A549 (cell line): ENCODE results near the gene DSCAM. TPM values are rescaled to one million over a fixed set of nuclear protein-coding genes. Genes with fewer than 3 reads are reported as not detected.

ENCODE experiments used
- ATAC-seq, 2 experiments: fragments of 200-7000 bp in 1 of 2; fragments of >200 bp in 1 of 2; cut with Nextera tagmentation in 1 of 2; cut with Tn5 transposase in 1 of 2; 3 replicates each; pipeline versions ENCODE4 v1.8.0 to v1.9.1; 2018 to 2020; ENCODE audit warnings: mild to moderate bottlenecking in 1 of 2, moderate library complexity in 1 of 2
- CTCF ChIA-PET: fragments of 300-600 bp; sonication (Branson Sonifier 250); formaldehyde crosslinking; extraction: SDS; loops from one replicate; lab custom pipeline; 2021; ENCODE audit warnings: antibody characterized with exemption, inconsistent platforms; lab: Yijun Ruan, JAX
- POLR2A ChIA-PET: fragments of 350-600 bp; formaldehyde crosslinking; extraction: SDS; loops from one replicate; lab custom pipeline; 2021; ENCODE audit warnings: antibody characterized with exemption, inconsistent platforms; lab: Yijun Ruan, JAX
- DNase-seq, 2 experiments: peaks; one replicate each; pipeline versions ENCODE4 v3.0.0 to v3.0.0-alpha.2; 2011 to 2016; ENCODE audit warnings: low read depth in 1 of 2, low spot score in 1 of 2
- FAIRE-seq: peaks from 2 replicates; lab custom pipeline; 2011; peaks lifted over from hg19 to GRCh38; lab: Jason Lieb, UNC
- H3K27ac ChIP-seq, 2 experiments: fragments of >200 bp; sonication (Bioruptor Twin); formaldehyde crosslinking; 3 replicates each; pipeline ENCODE4 v1.5.1; 2016 to 2017
- H3K4me1 ChIP-seq: fragments of >200 bp; sonication (Bioruptor Twin); formaldehyde crosslinking; 3 replicates; pipeline ENCODE4 v1.6.1; 2016
- H3K4me2 ChIP-seq: fragments of >200 bp; sonication (Bioruptor Twin); formaldehyde crosslinking; 3 replicates; pipeline ENCODE4 v1.6.1; 2016
- H3K4me3 ChIP-seq: fragments of >200 bp; sonication (Bioruptor Twin); formaldehyde crosslinking; 3 replicates; pipeline ENCODE4 v1.5.1; 2016
- H3K9me3 ChIP-seq: fragments of >200 bp; sonication (Bioruptor Twin); formaldehyde crosslinking; 3 replicates; pipeline ENCODE4 v1.6.1; 2016
- ATOH8 ChIP-seq: fragments of 250-450 bp; sonication (Bioruptor Pico); IDR thresholded peaks from 2 replicates; pipeline ENCODE4 v1.5.0; 2020; ENCODE audit warnings: low read depth, mild to moderate bottlenecking, moderate library complexity
- CEBPB ChIP-seq, 2 experiments: fragments of >200 bp in 1 of 2; sonication (Bioruptor Twin) in 1 of 2; formaldehyde crosslinking in 1 of 2; IDR thresholded peaks; 2 replicates each; pipeline ENCODE4 v1.6.1; 2012 to 2016
- EHMT2 ChIP-seq: fragments of 200-600 bp; sonication (generic); IDR thresholded peaks from 2 replicates; pipeline ENCODE4 v1.6.1; 2016; ENCODE audit warnings: antibody characterized with exemption, low read depth, mild to moderate bottlenecking, moderate library complexity
- EP300 ChIP-seq, 2 experiments: fragments of >200 bp; sonication (Bioruptor Twin); formaldehyde crosslinking; IDR thresholded peaks; 2 replicates in 1 of 2; 3 replicates in 1 of 2; pipeline ENCODE4 v1.6.1; 2016 to 2017
- ESRRA ChIP-seq: fragments of 150-350 bp; IDR thresholded peaks from 2 replicates; pipeline ENCODE4 v1.6.1; 2014; ENCODE audit warnings: mild to moderate bottlenecking, low read length, borderline replicate concordance
- FOSB ChIP-seq: fragments of 250-450 bp; sonication (Bioruptor Pico); IDR thresholded peaks from 2 replicates; pipeline ENCODE4 v1.5.0; 2020; ENCODE audit warnings: mild to moderate bottlenecking, moderate library complexity
- FOSL2 ChIP-seq, 2 experiments: fragments of 450-650 bp in 1 of 2; fragments of >200 bp in 1 of 2; sonication (Bioruptor Twin) in 1 of 2; formaldehyde crosslinking; IDR thresholded peaks; 2 replicates each; pipeline versions ENCODE4 v1.5.0 to v1.6.1; 2016 to 2020; ENCODE audit warnings: mild to moderate bottlenecking in 1 of 2, moderate library complexity in 1 of 2
- GATA3 ChIP-seq: IDR thresholded peaks from 2 replicates; pipeline ENCODE4 v1.6.1; 2012; ENCODE audit warnings: borderline replicate concordance
- HOXB13 ChIP-seq: fragments of 250-450 bp; sonication (Bioruptor Pico); IDR thresholded peaks from 2 replicates; pipeline ENCODE4 v1.5.0; 2020; ENCODE audit warnings: low read depth, mild to moderate bottlenecking, moderate library complexity
- KDM5A ChIP-seq: fragments of 200-600 bp; sonication (generic); IDR thresholded peaks from 2 replicates; pipeline ENCODE4 v1.6.1; 2016; ENCODE audit warnings: antibody characterized with exemption, mild to moderate bottlenecking
- MYC ChIP-seq: IDR thresholded peaks from 2 replicates; pipeline ENCODE4 v1.6.1; 2012; ENCODE audit warnings: mild to moderate bottlenecking, inconsistent platforms, low read length, improper control_type of control experiment, borderline replicate concordance
- NFE2L2 ChIP-seq: fragments of 150-350 bp; conservative IDR thresholded peaks from 2 replicates; pipeline ENCODE4 v1.6.1; 2014; ENCODE audit warnings: low read length
- NPAS2 ChIP-seq: fragments of 250-450 bp; sonication (Bioruptor Pico); IDR thresholded peaks from 2 replicates; pipeline ENCODE4 v1.8.0; 2022; ENCODE audit warnings: mild to moderate bottlenecking, moderate library complexity, borderline replicate concordance
- POLR2AphosphoS2 ChIP-seq: conservative IDR thresholded peaks from 2 replicates; pipeline ENCODE4 v1.6.1; 2012; ENCODE audit warnings: low read length, improper control_type of control experiment, inconsistent platforms
- RAD21 ChIP-seq, 2 experiments: fragments of >200 bp in 1 of 2; sonication (Bioruptor Twin) in 1 of 2; formaldehyde crosslinking in 1 of 2; IDR thresholded peaks in 1 of 2; conservative IDR thresholded peaks in 1 of 2; 2 replicates in 1 of 2; 3 replicates in 1 of 2; pipeline ENCODE4 v1.6.1; 2012 to 2018; ENCODE audit warnings: inconsistent platforms in 1 of 2
- RARB ChIP-seq: fragments of 250-450 bp; sonication (Bioruptor Pico); IDR thresholded peaks from 2 replicates; pipeline ENCODE4 v1.8.0; 2021; ENCODE audit warnings: mild to moderate bottlenecking, moderate library complexity
- RCOR1 ChIP-seq: fragments of 150-350 bp; IDR thresholded peaks from 2 replicates; pipeline ENCODE4 v1.6.1; 2014; ENCODE audit warnings: antibody characterized with exemption, low read length, low read depth
- RFX5 ChIP-seq: fragments of 450-650 bp; IDR thresholded peaks from 2 replicates; pipeline ENCODE4 v1.7.1; 2014; ENCODE audit warnings: antibody characterized with exemption, mild to moderate bottlenecking, moderate library complexity
- RNF2 ChIP-seq: fragments of 200-600 bp; sonication (generic); IDR thresholded peaks from 2 replicates; pipeline ENCODE4 v1.6.1; 2016; ENCODE audit warnings: low read depth, mild to moderate bottlenecking, antibody characterized with exemption, moderate library complexity, borderline replicate concordance
- SMC3 ChIP-seq: fragments of >200 bp; sonication (Bioruptor Twin); formaldehyde crosslinking; IDR thresholded peaks from 3 replicates; pipeline ENCODE4 v1.6.1; 2018; ENCODE audit warnings: inconsistent platforms
- TP53 ChIP-seq: fragments of 250-450 bp; sonication (Bioruptor Pico); IDR thresholded peaks from 2 replicates; pipeline ENCODE4 v1.5.0; 2021; ENCODE audit warnings: mild to moderate bottlenecking, moderate library complexity
- USF2 ChIP-seq: fragments of 450-650 bp; IDR thresholded peaks from 2 replicates; pipeline ENCODE4 v1.6.1; 2014; ENCODE audit warnings: antibody characterized with exemption
- ZC3H11A ChIP-seq: fragments of 450-650 bp; IDR thresholded peaks from 2 replicates; pipeline ENCODE4 v1.6.1; 2014; ENCODE audit warnings: antibody characterized with exemption, mild to moderate bottlenecking
- ZSCAN20 ChIP-seq: fragments of 250-450 bp; sonication (Bioruptor Pico); IDR thresholded peaks from 2 replicates; pipeline ENCODE4 v1.8.0; 2022; ENCODE audit warnings: mild to moderate bottlenecking, moderate library complexity
- WGBS: methylation state at CpG from one replicate; pipeline ENCODE4 v1.1.6; 2017; ENCODE audit errors: missing lambda C conversion rate; 5-methylcytosine and 5-hydroxymethylcytosine counted together
- polyA plus RNA-seq, 4 experiments: library from polyadenylated mRNA; depleted of rRNA in 3 of 4; stranded (reverse); fragments of >200 nt; fragmentation: RNase III in 1 of 4; extraction: RNeasy Plus Mini Kit Qiagen cat#74134 plus additional on column Dnase treatment in 1 of 4; gene quantifications; 2 replicates in 3 of 4; 3 replicates in 1 of 4; pipeline ENCODE4 v1.2.3, GENCODE V29; 2011 to 2017
- TF ChIP-seq, protein P1 (sequence below): fragments of 250-450 bp; sonication (Bioruptor Pico); IDR thresholded peaks from 2 replicates; pipeline ENCODE4 v1.5.0; 2021; ENCODE audit warnings: mild to moderate bottlenecking, moderate library complexity, borderline replicate concordance
- TF ChIP-seq, protein P2 (sequence below): fragments of 200-600 bp; sonication (generic); IDR thresholded peaks from 2 replicates; pipeline ENCODE4 v1.6.1; 2016; ENCODE audit warnings: antibody characterized with exemption, mild to moderate bottlenecking, moderate library complexity

Gene DSCAM
- polyA plus RNA-seq, 2 of the 4 experiments (the other 2 are of a cell fraction), result not detected

GRCh38 chr21:40605094-40605493 is 241.9 kb downstream of the DSCAM start:
- Histone ChIP-seq H3K4me3 (no peak overlapping the region), H3K9me3 (no peaks in the 10 kb centered on the region), H3K4me2 (no peak overlapping the region), H3K27ac (no peak overlapping the region), H3K4me1 (no peaks in the 10 kb centered on the region)
- TF ChIP-seq HOXB13, result no peak
- no peak for TF ChIP-seq RCOR1
- no peak for TF ChIP-seq POLR2AphosphoS2
- no peak for TF ChIP-seq NFE2L2
- no peak for TF ChIP-seq GATA3
- no peak for TF ChIP-seq EHMT2
- no peak for TF ChIP-seq ESRRA
- TF ChIP-seq, protein P1, sequence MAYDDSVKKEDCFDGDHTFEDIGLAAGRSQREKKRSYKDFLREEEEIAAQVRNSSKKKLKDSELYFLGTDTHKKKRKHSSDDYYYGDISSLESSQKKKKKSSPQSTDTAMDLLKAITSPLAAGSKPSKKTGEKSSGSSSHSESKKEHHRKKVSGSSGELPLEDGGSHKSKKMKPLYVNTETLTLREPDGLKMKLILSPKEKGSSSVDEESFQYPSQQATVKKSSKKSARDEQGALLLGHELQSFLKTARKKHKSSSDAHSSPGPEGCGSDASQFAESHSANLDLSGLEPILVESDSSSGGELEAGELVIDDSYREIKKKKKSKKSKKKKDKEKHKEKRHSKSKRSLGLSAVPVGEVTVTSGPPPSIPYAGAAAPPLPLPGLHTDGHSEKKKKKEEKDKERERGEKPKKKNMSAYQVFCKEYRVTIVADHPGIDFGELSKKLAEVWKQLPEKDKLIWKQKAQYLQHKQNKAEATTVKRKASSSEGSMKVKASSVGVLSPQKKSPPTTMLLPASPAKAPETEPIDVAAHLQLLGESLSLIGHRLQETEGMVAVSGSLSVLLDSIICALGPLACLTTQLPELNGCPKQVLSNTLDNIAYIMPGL (CRISPR knock-in tag), result no peak
- TF ChIP-seq RFX5, result no peak
- POLR2A ChIA-PET, result no interaction called here
- no peak for DNase-seq
- FAIRE-seq, result no peak
- ATAC-seq, result no peak
- 55% methylated on average over 4 of the region's 4 CpGs for WGBS
- CTCF ChIA-PET, result interaction anchor here (0.7 kb wide), 1 partner anchor 46 kb away, joined by 3 read pairs; no protein-coding TSS in a partner anchor

DNA sequence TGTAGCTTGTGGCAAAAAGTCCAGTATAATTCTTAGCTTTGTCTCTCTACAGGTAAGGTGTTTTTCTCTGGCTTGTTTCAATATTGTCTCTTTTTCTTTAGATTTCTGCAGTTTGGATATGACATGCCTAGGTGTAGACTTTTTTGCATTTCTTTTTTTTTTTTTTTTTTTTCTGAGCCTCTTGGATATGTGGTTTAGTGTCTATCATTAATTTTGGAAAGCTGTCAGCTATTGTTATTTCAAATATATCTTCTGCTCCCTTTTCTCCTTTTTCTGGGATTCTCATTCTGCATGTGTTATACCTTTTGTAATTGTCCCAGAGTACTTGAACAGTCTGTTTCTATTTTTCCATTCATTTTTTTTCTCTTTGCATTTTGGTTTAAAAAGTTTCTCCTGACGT is 243.2 kb downstream of the DSCAM start:
- FAIRE-seq (no peak), DNase-seq (no peak), ATAC-seq (no peak)
- no peak overlapping the region for H3K27ac ChIP-seq
- no peaks in the 10 kb centered on the region for H3K9me3 ChIP-seq
- H3K4me1 ChIP-seq, result no peaks in the 10 kb centered on the region
- WGBS, result 0% methylated on average over 1 of the region's 1 CpG
- ChIA-PET CTCF (no interaction called here), POLR2A (no interaction called here)
- TF ChIP-seq NFE2L2 (no peak), NPAS2 (no peak), RNF2 (no peak), CEBPB (IDR thresholded peaks at IDR 0.05) (no peak), FOSL2 (IDR thresholded peaks at IDR 0.05) (no peak), FOSL2 (CRISPR knock-in tag; IDR thresholded peaks at IDR 0.05) (no peak), HOXB13 (no peak), GATA3 (no peak), EP300 (IDR thresholded peaks at IDR 0.05) (no peak), ZC3H11A (no peak), FOSB (CRISPR knock-in tag) (no peak), TP53 (CRISPR knock-in tag) (no peak), ZSCAN20 (CRISPR knock-in tag) (no peak), SMC3 (no peak), RAD21 (conservative IDR thresholded peaks at IDR 0.05 in 1 of 2, IDR thresholded peaks at IDR 0.05 in 1 of 2) (no peak), MYC (no peak), RARB (CRISPR knock-in tag) (no peak)
- TF ChIP-seq, protein P1 (CRISPR knock-in tag), result no peak
- no peak overlapping the region for H3K4me2 ChIP-seq
- no peak overlapping the region for H3K4me3 ChIP-seq

GRCh38 chr21:40602080-40602479 is 244.9 kb downstream of the DSCAM start:
- 42% methylated on average over 4 of the region's 4 CpGs for WGBS
- no peak overlapping the region for H3K27ac ChIP-seq
- no peaks in the 10 kb centered on the region for H3K4me1 ChIP-seq
- H3K4me3 ChIP-seq, result no peak overlapping the region
- CTCF ChIA-PET, result interaction anchor here (0.7 kb wide), 1 partner anchor 500 kb away, joined by 3 read pairs; no protein-coding TSS in a partner anchor
- H3K4me2 ChIP-seq, result no peak overlapping the region
- H3K9me3 ChIP-seq, result no peaks in the 10 kb centered on the region
- no peak for FAIRE-seq
- no peak for DNase-seq
- POLR2A ChIA-PET, result no interaction called here
- ATAC-seq, result no peak
- TF ChIP-seq USF2 (no peak), KDM5A (no peak), ATOH8 (CRISPR knock-in tag) (no peak), RAD21 (conservative IDR thresholded peaks at IDR 0.05 in 1 of 2, IDR thresholded peaks at IDR 0.05 in 1 of 2) (no peak), EP300 (IDR thresholded peaks at IDR 0.05) (no peak), RCOR1 (no peak)
- TF ChIP-seq, protein P2, sequence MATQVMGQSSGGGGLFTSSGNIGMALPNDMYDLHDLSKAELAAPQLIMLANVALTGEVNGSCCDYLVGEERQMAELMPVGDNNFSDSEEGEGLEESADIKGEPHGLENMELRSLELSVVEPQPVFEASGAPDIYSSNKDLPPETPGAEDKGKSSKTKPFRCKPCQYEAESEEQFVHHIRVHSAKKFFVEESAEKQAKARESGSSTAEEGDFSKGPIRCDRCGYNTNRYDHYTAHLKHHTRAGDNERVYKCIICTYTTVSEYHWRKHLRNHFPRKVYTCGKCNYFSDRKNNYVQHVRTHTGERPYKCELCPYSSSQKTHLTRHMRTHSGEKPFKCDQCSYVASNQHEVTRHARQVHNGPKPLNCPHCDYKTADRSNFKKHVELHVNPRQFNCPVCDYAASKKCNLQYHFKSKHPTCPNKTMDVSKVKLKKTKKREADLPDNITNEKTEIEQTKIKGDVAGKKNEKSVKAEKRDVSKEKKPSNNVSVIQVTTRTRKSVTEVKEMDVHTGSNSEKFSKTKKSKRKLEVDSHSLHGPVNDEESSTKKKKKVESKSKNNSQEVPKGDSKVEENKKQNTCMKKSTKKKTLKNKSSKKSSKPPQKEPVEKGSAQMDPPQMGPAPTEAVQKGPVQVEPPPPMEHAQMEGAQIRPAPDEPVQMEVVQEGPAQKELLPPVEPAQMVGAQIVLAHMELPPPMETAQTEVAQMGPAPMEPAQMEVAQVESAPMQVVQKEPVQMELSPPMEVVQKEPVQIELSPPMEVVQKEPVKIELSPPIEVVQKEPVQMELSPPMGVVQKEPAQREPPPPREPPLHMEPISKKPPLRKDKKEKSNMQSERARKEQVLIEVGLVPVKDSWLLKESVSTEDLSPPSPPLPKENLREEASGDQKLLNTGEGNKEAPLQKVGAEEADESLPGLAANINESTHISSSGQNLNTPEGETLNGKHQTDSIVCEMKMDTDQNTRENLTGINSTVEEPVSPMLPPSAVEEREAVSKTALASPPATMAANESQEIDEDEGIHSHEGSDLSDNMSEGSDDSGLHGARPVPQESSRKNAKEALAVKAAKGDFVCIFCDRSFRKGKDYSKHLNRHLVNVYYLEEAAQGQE, result no peak
